ENCODE data around the gene KRTAP12-1.

Gene KRTAP12-1

DNA sequence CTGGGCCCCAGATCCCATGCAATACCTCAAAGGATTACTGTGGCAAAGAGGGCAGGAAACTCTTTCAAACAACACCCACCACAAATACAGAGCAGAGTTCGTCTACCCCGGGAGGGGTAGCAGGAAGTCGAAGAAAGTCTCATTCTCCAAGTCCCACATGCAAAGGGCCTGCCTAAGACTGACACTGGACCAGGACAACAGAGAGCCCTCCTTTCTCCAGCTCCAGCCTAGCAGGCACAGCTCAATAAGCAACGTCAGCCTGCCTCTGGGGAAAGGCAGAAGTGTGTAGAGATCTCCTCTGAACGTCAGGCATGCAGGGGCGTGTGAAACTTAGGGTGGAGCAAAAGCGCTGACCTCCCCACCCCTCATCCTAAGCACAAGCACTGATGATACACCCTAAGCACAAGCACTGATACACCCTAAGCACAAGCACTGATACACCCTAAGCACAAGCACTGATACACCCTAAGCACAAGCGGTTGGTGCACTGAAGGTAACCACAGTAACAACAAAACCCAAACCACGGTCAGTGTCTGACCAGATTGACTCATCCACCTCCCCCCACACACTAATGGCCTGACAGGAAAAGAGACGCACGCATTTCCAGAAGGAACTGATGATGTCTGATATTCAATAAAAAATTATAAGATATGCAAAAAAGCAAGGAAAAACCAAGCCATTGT is 22.9 kb downstream of the KRTAP12-1 start:
- DNase-seq (ENCODE audit: low spot score), result no peak
- TF ChIP-seq CTCF (IDR thresholded peaks at IDR 0.05; ENCODE audit: borderline replicate concordance, control extremely low read depth, extremely low read depth, insufficient read depth, missing control alignments), result no peak
- in situ Hi-C loops (cut with MboI; ENCODE audit: low sequenced_read_pairs, unreplicated experiment), result no loop called here

DNA sequence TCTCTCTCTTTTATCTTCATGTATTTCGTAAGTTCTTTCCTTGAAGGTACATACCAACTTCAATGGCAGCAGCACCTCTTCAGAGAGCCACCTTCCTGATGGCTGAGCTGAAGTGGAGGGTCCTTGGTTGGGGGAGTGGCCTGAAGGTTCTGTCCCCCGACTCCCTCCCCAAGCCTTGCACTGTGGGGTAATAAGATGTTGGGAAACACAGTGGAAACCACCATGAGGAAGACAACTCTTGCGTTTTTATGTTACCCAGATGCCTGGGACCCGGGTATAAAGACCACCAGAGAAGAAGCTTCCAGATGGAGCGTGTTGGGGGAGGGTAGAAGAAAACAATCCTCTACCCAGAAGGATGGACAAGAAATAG is 23.4 kb downstream of the KRTAP12-1 start:
- TF ChIP-seq CTCF (IDR thresholded peaks at IDR 0.05; ENCODE audit: borderline replicate concordance, control extremely low read depth, extremely low read depth, insufficient read depth, missing control alignments), result no peak
- DNase-seq (ENCODE audit: low spot score), result no peak
- in situ Hi-C loops (cut with MboI; ENCODE audit: low sequenced_read_pairs, unreplicated experiment), result no loop called here

- TF ChIP-seq CTCF (IDR thresholded peaks at IDR 0.05; ENCODE audit: borderline replicate concordance, control extremely low read depth, extremely low read depth, insufficient read depth, missing control alignments), result no peak
- DNase-seq (ENCODE audit: low spot score), result no peak
Observed at GRCh38 chr21:44657635-44658540, 24.1 kb downstream of the KRTAP12-1 start, which contains the start of gene KRTAP12-3. Gene KRTAP12-3 (plus strand): TSS chr21:44657932. CDS start chr21:44657980, 48 bp downstream.

DNA sequence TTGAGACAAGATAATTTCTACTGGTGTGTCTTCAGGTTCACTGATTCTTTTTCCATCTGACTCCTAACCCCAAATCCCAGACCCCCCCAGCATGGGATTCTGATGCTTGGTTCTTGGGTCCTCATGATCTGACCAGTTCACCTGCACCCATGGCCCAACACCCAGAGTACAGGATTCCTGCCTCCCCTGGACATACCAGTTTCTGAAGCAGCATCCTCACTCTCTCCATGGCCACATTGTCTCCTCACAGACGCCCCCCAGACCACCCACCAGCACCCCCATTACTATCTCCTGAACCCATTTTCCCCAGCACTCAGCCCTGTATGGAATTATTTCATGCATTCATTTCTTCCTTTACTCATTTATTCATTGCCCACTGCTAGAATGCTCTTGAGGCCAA is 25.1 kb downstream of the KRTAP12-1 start:
- in situ Hi-C loops (cut with MboI; ENCODE audit: low sequenced_read_pairs, unreplicated experiment), result no loop called here
- no peak for DNase-seq (ENCODE audit: low spot score)
- TF ChIP-seq CTCF (IDR thresholded peaks at IDR 0.05; ENCODE audit: borderline replicate concordance, control extremely low read depth, extremely low read depth, insufficient read depth, missing control alignments), result no peak

More at GRCh38 chr21:44657635-44658540, 24.1 kb downstream of the KRTAP12-1 start, which contains the start of gene KRTAP12-3:
- in situ Hi-C loops (cut with MboI; ENCODE audit: low sequenced_read_pairs, unreplicated experiment), result no loop called here

DNA sequence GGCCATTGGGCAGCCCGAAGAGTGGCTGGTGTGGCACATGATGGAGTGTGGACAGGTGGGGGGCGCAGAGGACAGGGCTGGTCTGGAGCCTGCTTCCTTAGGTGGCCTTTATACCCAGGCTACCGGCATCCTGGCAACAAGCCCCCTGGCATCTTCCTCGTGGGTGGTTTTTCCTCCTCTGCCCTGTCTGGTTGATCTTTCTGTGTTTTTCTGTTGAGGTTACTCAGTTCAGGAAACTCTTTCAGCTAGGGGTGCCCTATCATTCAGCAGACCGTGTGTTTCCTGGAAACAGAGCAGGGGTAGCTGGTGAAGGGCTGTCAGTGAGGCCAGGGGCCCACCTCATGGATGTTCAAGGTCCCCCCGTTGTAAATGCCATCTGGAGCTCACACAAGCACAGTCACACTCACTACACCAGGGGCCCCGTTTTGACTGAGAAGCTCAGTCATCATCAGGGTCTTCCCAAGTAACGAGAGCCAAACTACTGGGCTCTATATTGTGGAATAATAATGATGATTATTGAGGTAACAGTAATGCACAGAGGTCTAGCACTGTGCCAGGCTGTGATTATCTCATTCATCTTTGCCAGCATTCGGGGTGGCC is 27.3 kb downstream of the KRTAP12-1 start, which contains the start of gene KRTAP12-4:
TSS of gene KRTAP12-4 (minus strand) at position 84 of the 600 bp plus-strand sequence. CDS start at position 39, 45 bp downstream.
- in situ Hi-C loops (cut with MboI; ENCODE audit: low sequenced_read_pairs, unreplicated experiment), result no loop called here
- no peak for TF ChIP-seq CTCF (IDR thresholded peaks at IDR 0.05; ENCODE audit: borderline replicate concordance, control extremely low read depth, extremely low read depth, insufficient read depth, missing control alignments)
- DNase-seq (ENCODE audit: low spot score), result no peak

All from GM13976 (cell line).